Cerebellar nuclear complex (tissue), 1 donor: ENCODE results near the gene ANK3.

ENCODE experiments used
- DNase-seq, 2 experiments: peaks; one replicate each; lab custom pipeline; 2025; lab: John Stamatoyannopoulos, UW

ANK3 gene

GRCh38 chr10:59980356-59980755, 409.3 kb downstream of the ANK3 start:
- no peak for DNase-seq

GRCh38 chr10:59977486-59977885, 412.2 kb downstream of the ANK3 start:
- DNase-seq = no peak

- no peak for DNase-seq
Measured at GRCh38 chr10:59976909-59977308, 412.8 kb downstream of the ANK3 start.
